K562 (cell line): ENCODE results near the gene LRRC39. TPM values are rescaled to one million over a fixed set of nuclear protein-coding genes. Genes with fewer than 3 reads are reported as not detected.

Source experiments
- ATF1 ChIP-seq, 2 experiments: fragments of 450-650 bp in 1 of 2; IDR thresholded peaks; 2 replicates each; pipeline ENCODE4 v1.6.1; 2016; ENCODE audit warnings: missing compliant biosample characterization in 1 of 2, missing genetic modification characterization in 1 of 2
- CREM ChIP-seq: IDR thresholded peaks from 2 replicates; pipeline ENCODE4 v1.6.1; 2014; ENCODE audit warnings: antibody characterized with exemption, low read depth
- CXXC5 ChIP-seq: fragments of 250-450 bp; sonication (Bioruptor Pico); IDR thresholded peaks from 2 replicates; pipeline ENCODE4 v1.8.0; 2022; ENCODE audit warnings: inconsistent platforms, mild to moderate bottlenecking, moderate library complexity
- E2F3 ChIP-seq: fragments of 250-450 bp; sonication (Bioruptor Pico); IDR thresholded peaks from 2 replicates; pipeline ENCODE4 v1.4.0; 2020; ENCODE audit warnings: mild to moderate bottlenecking
- FOXA3 ChIP-seq, 2 experiments: fragments of 450-650 bp in 1 of 2; sonication (generic) in 1 of 2; formaldehyde crosslinking; IDR thresholded peaks in 1 of 2; conservative IDR thresholded peaks in 1 of 2; 2 replicates each; pipeline versions ENCODE4 v1.4.0 to v1.8.0; 2020 to 2022; ENCODE audit warnings: mild to moderate bottlenecking in 2 of 2, missing genetic modification reagents in 1 of 2
- FOXJ2 ChIP-seq: fragments of 200-800 bp; sonication (Bioruptor generic); IDR thresholded peaks from 2 replicates; pipeline ENCODE4 v1.6.1; 2016; ENCODE audit warnings: missing genetic modification characterization, missing compliant biosample characterization
- FOXK1 ChIP-seq: sonication (generic); formaldehyde crosslinking; IDR thresholded peaks from 2 replicates; pipeline ENCODE4 v1.8.0; 2022; ENCODE audit warnings: missing genetic modification reagents, mild to moderate bottlenecking, borderline replicate concordance
- HMGN3 ChIP-seq: IDR thresholded peaks from 2 replicates; pipeline ENCODE4 v1.6.1; 2011; ENCODE audit warnings: borderline replicate concordance, low read depth, mild to moderate bottlenecking, mixed read lengths, low read length; ENCODE audit not compliant: insufficient read length; ENCODE audit errors: extremely low read depth
- HNRNPUL1 ChIP-seq: fragments of 200-400 bp; formaldehyde crosslinking; IDR thresholded peaks from 2 replicates; pipeline ENCODE4 v1.6.1; 2017; ENCODE audit warnings: low read length
- IFI16 ChIP-seq: fragments of 250-450 bp; sonication (Bioruptor Pico); IDR thresholded peaks from 2 replicates; pipeline ENCODE4 v2.1.2; 2022; ENCODE audit warnings: mild to moderate bottlenecking, inconsistent platforms
- MED1 ChIP-seq: sonication (generic); formaldehyde crosslinking; IDR thresholded peaks from 2 replicates; pipeline ENCODE4 v1.8.1; 2023; ENCODE audit warnings: missing genetic modification reagents, borderline replicate concordance
- MEIS2 ChIP-seq: fragments of 450-650 bp; IDR thresholded peaks from 2 replicates; pipeline ENCODE4 v1.6.1; 2014; ENCODE audit warnings: mild to moderate bottlenecking; ENCODE audit not compliant: partially characterized antibody
- PML ChIP-seq: IDR thresholded peaks from 2 replicates; pipeline ENCODE4 v1.6.1; 2012; ENCODE audit warnings: low read length, inconsistent platforms
- PTBP1 ChIP-seq: fragments of 200-400 bp; formaldehyde crosslinking; IDR thresholded peaks from 2 replicates; pipeline ENCODE4 v1.6.1; 2017; ENCODE audit warnings: low read depth, low read length
- RAD51 ChIP-seq: fragments of 450-650 bp; IDR thresholded peaks from 2 replicates; pipeline ENCODE4 v1.7.1; 2016; ENCODE audit warnings: low read depth, mild to moderate bottlenecking, borderline replicate concordance
- SMAD2 ChIP-seq: fragments of 150-350 bp; IDR thresholded peaks from 2 replicates; pipeline ENCODE4 v1.6.1; 2014; ENCODE audit warnings: low read depth, mild to moderate bottlenecking, low read length
- SMARCE1 ChIP-seq: fragments of 450-650 bp; IDR thresholded peaks from 2 replicates; pipeline ENCODE4 v1.7.1; 2016; ENCODE audit warnings: mild to moderate bottlenecking
- TBP ChIP-seq: optimal IDR thresholded peaks from 2 replicates; pipeline ENCODE3; 2011; ENCODE audit warnings: low read depth, low read length, improper control_type of control experiment
- TFAM ChIP-seq: fragments of 250-450 bp; sonication (Bioruptor Pico); conservative IDR thresholded peaks from 2 replicates; pipeline ENCODE4 v1.5.0; 2021; ENCODE audit warnings: mild to moderate bottlenecking, moderate library complexity
- TSC22D4 ChIP-seq: fragments of 450-650 bp; IDR thresholded peaks from 2 replicates; pipeline ENCODE4 v1.6.1; 2016; ENCODE audit warnings: missing genetic modification characterization, missing biosample characterization, control low read depth
- ZFP36 ChIP-seq: fragments of 150-350 bp; IDR thresholded peaks from 2 replicates; pipeline ENCODE4 v1.6.1; 2018; ENCODE audit warnings: low read length, low read depth; ENCODE audit not compliant: partially characterized antibody
- ZNF134 ChIP-seq: fragments of 250-450 bp; sonication (Bioruptor Pico); conservative IDR thresholded peaks from 2 replicates; pipeline ENCODE4 v1.4.0; 2020
- ZNF217 ChIP-seq: sonication (generic); formaldehyde crosslinking; IDR thresholded peaks from 2 replicates; pipeline ENCODE4 v1.8.0; 2022; ENCODE audit warnings: mild to moderate bottlenecking, missing genetic modification reagents
- polyA plus RNA-seq, 8 experiments: library from polyadenylated mRNA; depleted of rRNA in 4 of 8; stranded (reverse) in 5 of 8; unstranded in 3 of 8; fragments of >200 nt; fragmentation: Nextera tagmentation in 2 of 8; fragmentation: Illumina TruSeq in 1 of 8; extraction: Ambion mirVana in 2 of 8; extraction: Trizol in 1 of 8; gene quantifications; 2 replicates each; pipeline versions ENCODE4 v1.2.1 to v1.2.3, GENCODE V29; 2011 to 2014; ENCODE audit warnings: inconsistent platforms in 1 of 8, missing spikeins in 1 of 8
- total RNA-seq, 7 experiments: library from RNA; depleted of rRNA in 6 of 7; stranded (reverse); fragments of >200 nt in 6 of 7; fragmentation: Illumina TruSeq in 2 of 7; extraction: Trizol in 2 of 7; gene quantifications; 2 replicates each; pipeline versions ENCODE4 v1.2.1 to v1.2.3, GENCODE V29; 2011 to 2021; ENCODE audit warnings: low replicate concordance in 1 of 7
- TF ChIP-seq, protein P1 (sequence below): fragments of 250-450 bp; sonication (Bioruptor Pico); IDR thresholded peaks from 2 replicates; pipeline ENCODE4 v1.8.0; 2022; ENCODE audit warnings: inconsistent platforms, mild to moderate bottlenecking, moderate library complexity, borderline replicate concordance
- TF ChIP-seq, protein P2 (sequence below): sonication (generic); IDR thresholded peaks from 2 replicates; pipeline ENCODE4 v1.6.1; 2016
- TF ChIP-seq, protein P3 (sequence below): fragments of 250-450 bp; sonication (Bioruptor Pico); IDR thresholded peaks from 2 replicates; pipeline ENCODE4 v1.8.0; 2021; ENCODE audit warnings: moderate library complexity, mild to moderate bottlenecking, inconsistent platforms

LRRC39 gene
- total and polyA plus RNA-seq, 9 of the 15 experiments (the other 6 are each of a cell fraction or from before 2014, with no cell fraction given): 1.00 to 3.1 (median 1.3) TPM

DNA sequence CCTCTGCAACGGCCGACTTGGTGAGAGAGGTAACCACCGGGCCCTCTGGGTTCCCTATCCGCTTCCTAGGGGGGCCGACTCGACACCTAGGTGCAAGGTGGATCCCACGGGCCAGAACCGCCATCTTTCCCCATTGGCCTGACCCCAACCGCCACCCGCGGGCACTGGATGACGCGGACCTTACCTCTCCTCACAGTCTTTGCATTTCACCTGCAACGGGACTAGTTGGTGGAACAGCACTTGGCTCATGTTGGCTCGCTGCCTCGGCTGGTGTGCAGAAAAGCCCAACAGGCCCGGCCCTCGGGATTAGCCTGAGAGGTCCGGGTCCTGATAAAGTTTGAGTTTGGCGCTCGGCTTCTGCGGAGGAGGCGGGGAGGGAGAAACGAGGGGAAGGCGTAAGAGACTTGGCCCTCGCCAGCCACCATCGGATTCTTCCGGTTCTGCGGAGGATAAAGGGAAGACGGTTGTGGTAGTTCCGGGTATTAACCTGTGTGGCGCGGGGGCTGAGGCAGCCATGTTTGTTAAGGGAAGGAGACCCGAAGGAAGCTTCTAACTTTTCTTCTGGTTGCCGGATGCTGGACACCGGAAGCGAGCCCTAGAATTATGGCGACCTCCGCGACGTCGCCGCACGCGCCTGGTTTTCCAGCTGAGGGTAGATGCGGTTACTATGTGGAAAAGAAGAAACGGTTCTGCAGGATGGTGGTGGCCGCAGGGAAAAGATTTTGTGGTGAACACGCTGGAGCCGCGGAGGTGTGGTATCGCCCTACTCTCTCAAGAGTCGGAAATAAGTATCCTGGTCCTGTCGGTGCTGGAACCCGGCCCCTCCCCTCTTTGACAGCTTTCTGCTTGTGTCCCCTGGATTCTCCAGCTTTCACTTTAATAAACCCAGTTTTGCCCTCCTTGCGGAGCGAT lies 45.2 kb downstream of the LRRC39 start, which contains the start of the genes SASS6 and TRMT13 (continued):
- TF ChIP-seq MED1 (CRISPR knock-in tag): no peak
- peak; percentile 75 for TF ChIP-seq PML
- TF ChIP-seq PTBP1: no peak
- peak; percentile 58 for TF ChIP-seq FOXK1
- no peak for TF ChIP-seq ZNF134
- TF ChIP-seq CREM: peak; percentile 86
- TF ChIP-seq, protein P1, sequence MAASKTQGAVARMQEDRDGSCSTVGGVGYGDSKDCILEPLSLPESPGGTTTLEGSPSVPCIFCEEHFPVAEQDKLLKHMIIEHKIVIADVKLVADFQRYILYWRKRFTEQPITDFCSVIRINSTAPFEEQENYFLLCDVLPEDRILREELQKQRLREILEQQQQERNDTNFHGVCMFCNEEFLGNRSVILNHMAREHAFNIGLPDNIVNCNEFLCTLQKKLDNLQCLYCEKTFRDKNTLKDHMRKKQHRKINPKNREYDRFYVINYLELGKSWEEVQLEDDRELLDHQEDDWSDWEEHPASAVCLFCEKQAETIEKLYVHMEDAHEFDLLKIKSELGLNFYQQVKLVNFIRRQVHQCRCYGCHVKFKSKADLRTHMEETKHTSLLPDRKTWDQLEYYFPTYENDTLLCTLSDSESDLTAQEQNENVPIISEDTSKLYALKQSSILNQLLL (CRISPR knock-in tag): no peak
- peak; percentile 66; the same call in 1 of the 2 replicates for TF ChIP-seq FOXJ2
- TF ChIP-seq TFAM: no peak
- TF ChIP-seq E2F3: 0 out of 2 replicates have a peak, but pooled peaks have one; percentile 38
- no peak for TF ChIP-seq ZNF217 (CRISPR knock-in tag)
- no peak for TF ChIP-seq IFI16 (CRISPR knock-in tag)
- no peak for TF ChIP-seq HNRNPUL1
- TF ChIP-seq CXXC5 (CRISPR knock-in tag): peak; percentile 95
- TF ChIP-seq SMARCE1: no peak
- TF ChIP-seq TBP: peak; percentile 85
- TF ChIP-seq RAD51: peak; percentile 6; the same call in 1 of the 2 replicates
- no peak for TF ChIP-seq ATF1 (CRISPR knock-in tag; IDR thresholded peaks at IDR 0.05)
- TF ChIP-seq ATF1 (tag; IDR thresholded peaks at IDR 0.05): peak; percentile 92
- TF ChIP-seq SMAD2: no peak
- TF ChIP-seq TSC22D4 (tag): no peak
- TF ChIP-seq MEIS2: peak; percentile 68
- TF ChIP-seq, protein P2, sequence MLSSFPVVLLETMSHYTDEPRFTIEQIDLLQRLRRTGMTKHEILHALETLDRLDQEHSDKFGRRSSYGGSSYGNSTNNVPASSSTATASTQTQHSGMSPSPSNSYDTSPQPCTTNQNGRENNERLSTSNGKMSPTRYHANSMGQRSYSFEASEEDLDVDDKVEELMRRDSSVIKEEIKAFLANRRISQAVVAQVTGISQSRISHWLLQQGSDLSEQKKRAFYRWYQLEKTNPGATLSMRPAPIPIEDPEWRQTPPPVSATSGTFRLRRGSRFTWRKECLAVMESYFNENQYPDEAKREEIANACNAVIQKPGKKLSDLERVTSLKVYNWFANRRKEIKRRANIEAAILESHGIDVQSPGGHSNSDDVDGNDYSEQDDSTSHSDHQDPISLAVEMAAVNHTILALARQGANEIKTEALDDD: no peak
- TF ChIP-seq ZFP36: no peak
- no peak for TF ChIP-seq HMGN3
- TF ChIP-seq FOXA3 (CRISPR knock-in tag; conservative IDR thresholded peaks at IDR 0.05 in 1 of 2, IDR thresholded peaks at IDR 0.05 in 1 of 2): no peak
- TF ChIP-seq, protein P3, sequence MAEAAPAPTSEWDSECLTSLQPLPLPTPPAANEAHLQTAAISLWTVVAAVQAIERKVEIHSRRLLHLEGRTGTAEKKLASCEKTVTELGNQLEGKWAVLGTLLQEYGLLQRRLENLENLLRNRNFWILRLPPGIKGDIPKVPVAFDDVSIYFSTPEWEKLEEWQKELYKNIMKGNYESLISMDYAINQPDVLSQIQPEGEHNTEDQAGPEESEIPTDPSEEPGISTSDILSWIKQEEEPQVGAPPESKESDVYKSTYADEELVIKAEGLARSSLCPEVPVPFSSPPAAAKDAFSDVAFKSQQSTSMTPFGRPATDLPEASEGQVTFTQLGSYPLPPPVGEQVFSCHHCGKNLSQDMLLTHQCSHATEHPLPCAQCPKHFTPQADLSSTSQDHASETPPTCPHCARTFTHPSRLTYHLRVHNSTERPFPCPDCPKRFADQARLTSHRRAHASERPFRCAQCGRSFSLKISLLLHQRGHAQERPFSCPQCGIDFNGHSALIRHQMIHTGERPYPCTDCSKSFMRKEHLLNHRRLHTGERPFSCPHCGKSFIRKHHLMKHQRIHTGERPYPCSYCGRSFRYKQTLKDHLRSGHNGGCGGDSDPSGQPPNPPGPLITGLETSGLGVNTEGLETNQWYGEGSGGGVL (CRISPR knock-in tag): no peak
